ENCODE results near the gene CDH4.

- TF ChIP-seq POLR2A (IDR thresholded peaks at IDR 0.05; ENCODE audit: low read length): no peak
- no peak for TF ChIP-seq GATA1 (IDR thresholded peaks at IDR 0.05; ENCODE audit: low read depth, low read length)
Measured at GRCh38 chr20:61543931-61544745, 292.1 kb downstream of the CDH4 start.
